OCI-LY3 (cell line): ENCODE measurements around the gene CIAO3.

Experiments
- CTCF ChIP-seq: fragments of 200-600, 300-600 bp; sonication (generic); IDR thresholded peaks from 2 replicates; pipeline ENCODE4 v1.5.1; 2014; ENCODE audit warnings: antibody characterized with exemption, low read length, low read depth
- EZH2phosphoT487 ChIP-seq: fragments of 200-600 bp; shearing (Covaris generic); IDR thresholded peaks from 2 replicates; pipeline ENCODE4 v1.6.1; 2018; ENCODE audit warnings: antibody characterized with exemption, mixed run types, low read depth

- TF ChIP-seq CTCF (no peak), EZH2phosphoT487 (no peak)
These were observed 14.1 kb downstream of the CIAO3 start, which contains the start of the genes CCDC78 and HAGHL for GRCh38 chr16:726438-727290.
